ENCODE measurements around the gene SMG1.
"Not testable (repeated sequence)": the region's sequence is repeated elsewhere in the genome, so short reads cannot be mapped to it uniquely, and the experiment has no call there.

Gene SMG1

DNA sequence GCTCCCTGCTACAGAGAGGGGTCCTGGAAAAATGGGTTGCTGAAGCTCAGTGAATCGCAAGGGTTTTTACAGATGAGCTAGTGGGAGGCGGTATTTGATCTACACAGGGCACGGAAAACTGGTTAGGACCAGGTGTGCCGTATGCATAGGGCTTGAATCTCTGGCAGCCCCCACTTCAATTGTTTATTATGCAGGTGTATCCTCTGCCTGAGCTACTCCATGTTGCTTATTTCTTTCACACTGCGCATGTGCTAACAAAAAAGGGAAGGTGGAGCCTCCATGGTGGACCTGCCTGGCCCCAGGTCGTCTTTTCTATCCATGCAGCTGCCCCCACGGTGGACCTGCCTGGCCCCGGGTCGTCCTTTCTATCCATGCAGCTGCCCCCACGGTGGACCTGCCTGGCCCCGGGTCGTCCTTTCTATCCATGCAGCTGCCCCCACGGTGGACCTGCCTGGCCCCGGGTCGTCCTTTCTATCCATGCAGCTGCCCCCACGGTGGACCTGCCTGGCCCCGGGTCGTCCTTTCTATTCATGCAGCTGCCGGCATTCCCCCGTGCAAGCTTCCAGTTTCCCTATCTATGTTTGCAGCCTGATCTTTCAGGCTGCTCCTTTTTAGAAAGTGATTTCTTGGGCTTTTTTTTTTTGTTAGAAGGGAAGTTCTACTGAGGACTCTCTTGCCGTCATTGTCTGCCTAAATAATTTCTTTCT, 29.8 kb upstream of the SMG1 start:
- DNase-seq = peak in 1 of 3 donors; percentile 9
- H3K27me3 ChIP-seq (replicated peaks; ENCODE audit: control insufficient read depth, insufficient read depth, low read length, poor library complexity, severe bottlenecking); H3K9me3 ChIP-seq (ENCODE audit: control insufficient read depth, low read length); H3K27ac ChIP-seq (ENCODE audit: insufficient read depth, low read length, poor library complexity, severe bottlenecking); H3K36me3 ChIP-seq (ENCODE audit: control insufficient read depth, insufficient read depth, low read length); H3K4me1 ChIP-seq (ENCODE audit: control insufficient read depth, insufficient read depth, low read length, poor library complexity, severe bottlenecking): not testable (repeated sequence)
- peak overlapping the region; percentile 29 for H3K4me3 ChIP-seq (ENCODE audit: insufficient read depth, low read depth, low read length, poor library complexity, severe bottlenecking)

DNA sequence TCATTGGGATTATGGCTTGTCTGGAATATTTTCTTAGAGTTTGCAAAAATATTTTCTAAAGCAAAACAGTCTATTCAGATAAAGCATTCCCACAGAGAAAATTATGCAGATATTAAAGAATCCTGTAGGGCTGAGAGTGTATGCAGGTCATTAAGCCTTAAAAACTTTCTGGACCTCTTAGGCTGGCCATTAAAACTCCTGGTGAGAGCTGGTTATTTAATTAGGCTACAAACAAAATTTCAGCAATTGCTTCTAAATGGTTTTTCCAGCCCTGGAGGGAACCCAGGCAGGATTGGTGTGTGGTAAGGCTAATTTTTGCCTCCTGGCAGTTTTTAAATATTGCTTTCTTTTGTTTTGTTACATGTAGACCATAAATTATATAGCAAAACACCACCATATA, 27.3 kb upstream of the SMG1 start:
- no peak for DNase-seq
- no peaks in the 10 kb centered on the region for H3K36me3 ChIP-seq (ENCODE audit: control insufficient read depth, insufficient read depth, low read length)
- H3K4me1 ChIP-seq (ENCODE audit: control insufficient read depth, insufficient read depth, low read length, poor library complexity, severe bottlenecking) = peaks cover 4% of the 10 kb centered on the region
- H3K27ac ChIP-seq (ENCODE audit: insufficient read depth, low read length, poor library complexity, severe bottlenecking) = no peak overlapping the region
- no peak overlapping the region for H3K4me3 ChIP-seq (ENCODE audit: insufficient read depth, low read depth, low read length, poor library complexity, severe bottlenecking)
- no peaks in the 10 kb centered on the region for H3K9me3 ChIP-seq (ENCODE audit: control insufficient read depth, low read length)
- no peaks in the 10 kb centered on the region for H3K27me3 ChIP-seq (replicated peaks; ENCODE audit: control insufficient read depth, insufficient read depth, low read length, poor library complexity, severe bottlenecking)

DNA sequence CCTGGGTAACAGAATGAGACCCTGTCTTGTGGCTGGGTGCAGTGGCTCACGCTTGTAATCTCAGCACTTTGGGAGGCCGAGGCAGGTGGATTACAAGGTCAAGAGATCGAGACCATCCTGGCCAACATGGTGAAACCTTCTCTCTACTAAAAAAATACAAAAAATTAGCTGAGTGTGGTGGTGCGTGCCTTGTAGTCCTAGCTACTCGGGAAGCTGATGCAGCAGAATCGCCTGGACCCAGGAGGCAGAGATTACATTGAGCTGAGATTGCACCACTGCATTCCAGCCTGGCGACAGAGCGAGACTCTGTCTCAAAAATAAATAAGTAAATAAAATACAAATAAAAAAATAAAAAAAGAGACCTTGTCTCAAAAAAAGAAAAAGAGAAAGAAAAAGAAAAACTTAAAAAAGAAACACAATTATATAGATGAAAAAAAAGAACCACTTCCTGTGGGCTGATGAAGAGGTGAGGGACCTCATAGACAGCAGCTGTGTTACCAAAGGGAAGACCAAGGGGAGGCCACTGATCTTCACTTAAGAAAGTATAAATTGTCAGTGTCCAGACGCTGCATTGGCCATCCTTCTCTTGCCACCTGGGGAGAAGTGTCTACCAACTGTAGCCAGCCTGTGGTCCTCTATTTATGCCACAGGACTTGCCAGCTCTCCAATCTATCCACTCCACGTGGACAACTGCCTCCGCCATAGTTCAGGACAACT, 24.4 kb upstream of the SMG1 start:
- Histone ChIP-seq H3K27ac (ENCODE audit: insufficient read depth, low read length, poor library complexity, severe bottlenecking) (no peak overlapping the region), H3K4me3 (ENCODE audit: insufficient read depth, low read depth, low read length, poor library complexity, severe bottlenecking) (no peak overlapping the region), H3K36me3 (ENCODE audit: control insufficient read depth, insufficient read depth, low read length) (no peaks in the 10 kb centered on the region), H3K27me3 (replicated peaks; ENCODE audit: control insufficient read depth, insufficient read depth, low read length, poor library complexity, severe bottlenecking) (no peaks in the 10 kb centered on the region), H3K9me3 (ENCODE audit: control insufficient read depth, low read length) (no peaks in the 10 kb centered on the region), H3K4me1 (ENCODE audit: control insufficient read depth, insufficient read depth, low read length, poor library complexity, severe bottlenecking) (peaks cover 10% of the 10 kb centered on the region)
- no peak for DNase-seq

DNA sequence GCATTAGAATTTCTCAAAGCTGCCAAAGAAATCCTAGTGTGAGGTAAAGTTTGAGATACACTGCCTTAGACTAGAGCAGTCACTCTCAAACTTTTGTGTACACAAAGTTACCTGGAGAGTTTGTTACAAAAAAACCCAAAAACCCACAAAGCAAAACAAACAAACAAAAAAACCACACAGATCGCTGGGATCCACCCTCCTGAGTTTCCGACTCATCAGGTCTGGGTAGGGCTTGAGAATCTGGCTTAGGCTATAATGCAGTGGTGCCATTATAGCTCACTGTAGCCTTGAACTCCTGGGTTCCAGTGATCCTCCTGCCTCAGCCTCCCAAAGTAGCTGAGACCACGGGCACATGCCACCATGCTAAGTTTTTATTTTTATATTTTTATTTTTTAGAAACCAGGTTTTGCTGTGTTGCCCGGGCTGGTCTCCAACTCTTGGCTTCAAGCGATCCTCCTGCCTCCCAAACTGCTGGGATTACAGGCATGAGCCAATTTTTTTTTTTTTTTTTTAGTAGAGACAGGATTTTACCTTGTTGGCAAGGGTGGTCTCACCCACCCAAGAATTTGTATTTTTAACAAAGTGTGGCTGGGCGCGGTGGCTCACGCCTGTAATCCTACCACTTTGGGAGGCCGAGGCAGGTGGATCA, 22.3 kb upstream of the SMG1 start:
- no peaks in the 10 kb centered on the region for H3K36me3 ChIP-seq (ENCODE audit: control insufficient read depth, insufficient read depth, low read length)
- DNase-seq = no peak
- no peak overlapping the region for H3K27ac ChIP-seq (ENCODE audit: insufficient read depth, low read length, poor library complexity, severe bottlenecking)
- no peaks in the 10 kb centered on the region for H3K9me3 ChIP-seq (ENCODE audit: control insufficient read depth, low read length)
- H3K4me1 ChIP-seq (ENCODE audit: control insufficient read depth, insufficient read depth, low read length, poor library complexity, severe bottlenecking) = peaks cover 10% of the 10 kb centered on the region
- H3K27me3 ChIP-seq (replicated peaks; ENCODE audit: control insufficient read depth, insufficient read depth, low read length, poor library complexity, severe bottlenecking) = no peaks in the 10 kb centered on the region
- H3K4me3 ChIP-seq (ENCODE audit: insufficient read depth, low read depth, low read length, poor library complexity, severe bottlenecking) = no peak overlapping the region

DNA sequence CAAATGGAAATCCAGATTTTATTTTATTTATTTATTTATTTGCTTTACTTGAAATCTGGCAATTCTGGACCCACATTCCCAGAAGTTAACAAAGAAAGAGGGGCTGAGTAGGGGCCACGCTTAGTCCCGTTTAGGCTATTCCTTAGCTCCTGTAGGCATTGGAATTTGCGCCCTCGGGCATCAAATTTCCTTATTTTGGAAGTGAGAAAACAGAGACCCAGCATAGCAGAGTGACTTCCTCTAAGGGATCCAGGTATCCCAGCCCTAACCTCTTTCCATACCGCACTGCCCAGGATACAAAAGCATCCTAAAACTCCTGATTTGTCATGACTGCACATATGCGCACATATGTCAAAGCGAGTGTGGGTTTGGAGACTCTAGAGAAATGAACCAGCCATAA, 19.0 kb upstream of the SMG1 start:
- peaks cover 5% of the 10 kb centered on the region for H3K4me1 ChIP-seq (ENCODE audit: control insufficient read depth, insufficient read depth, low read length, poor library complexity, severe bottlenecking)
- H3K9me3 ChIP-seq (ENCODE audit: control insufficient read depth, low read length) = no peaks in the 10 kb centered on the region
- no peak for DNase-seq
- H3K4me3 ChIP-seq (ENCODE audit: insufficient read depth, low read depth, low read length, poor library complexity, severe bottlenecking) = no peak overlapping the region
- no peaks in the 10 kb centered on the region for H3K27me3 ChIP-seq (replicated peaks; ENCODE audit: control insufficient read depth, insufficient read depth, low read length, poor library complexity, severe bottlenecking)
- H3K27ac ChIP-seq (ENCODE audit: insufficient read depth, low read length, poor library complexity, severe bottlenecking) = no peak overlapping the region
- H3K36me3 ChIP-seq (ENCODE audit: control insufficient read depth, insufficient read depth, low read length) = no peaks in the 10 kb centered on the region

DNA sequence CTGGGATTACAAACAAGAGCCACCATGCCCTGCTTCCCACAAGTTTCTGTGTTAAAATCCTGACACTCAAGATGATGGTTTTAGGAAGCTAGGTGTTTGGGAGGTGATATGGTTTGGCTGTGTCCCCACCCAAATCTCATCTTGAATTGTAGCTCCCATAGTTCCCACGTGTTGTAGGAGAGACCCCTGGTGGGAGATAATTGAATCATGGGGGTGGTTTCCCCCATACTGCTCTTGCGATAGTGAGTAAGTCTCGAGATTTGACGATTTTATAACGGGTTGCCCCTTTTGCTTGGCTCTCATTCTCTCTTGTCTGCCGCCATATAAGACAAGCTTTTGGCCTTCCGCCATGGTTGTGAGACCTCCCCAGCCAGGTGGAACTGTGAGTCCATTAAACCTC, 17.2 kb upstream of the SMG1 start:
- DNase-seq = no peak

DNA sequence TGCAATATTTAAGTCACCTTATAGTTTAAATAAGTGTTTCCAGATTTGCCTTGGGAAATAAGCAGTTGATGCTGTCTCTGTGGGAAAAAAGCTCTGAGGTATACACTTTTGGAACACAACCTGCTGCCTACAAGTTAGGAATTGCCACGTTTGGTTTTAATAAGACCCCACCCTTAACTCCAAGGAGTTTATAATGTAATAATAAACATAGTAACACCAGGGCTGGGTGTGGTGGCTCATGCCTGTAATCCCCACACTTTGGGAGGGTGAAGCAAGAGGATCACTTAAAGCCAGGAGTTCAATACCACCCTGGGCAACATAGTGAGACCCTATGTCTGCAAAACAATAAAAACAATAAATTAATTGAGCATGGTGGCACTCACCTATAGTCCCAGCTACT, 15.9 kb upstream of the SMG1 start:
- H3K27me3 ChIP-seq (replicated peaks; ENCODE audit: control insufficient read depth, insufficient read depth, low read length, poor library complexity, severe bottlenecking) = no peaks in the 10 kb centered on the region
- H3K27ac ChIP-seq (ENCODE audit: insufficient read depth, low read length, poor library complexity, severe bottlenecking) = no peak overlapping the region
- H3K4me3 ChIP-seq (ENCODE audit: insufficient read depth, low read depth, low read length, poor library complexity, severe bottlenecking) = no peak overlapping the region
- H3K4me1 ChIP-seq (ENCODE audit: control insufficient read depth, insufficient read depth, low read length, poor library complexity, severe bottlenecking) = peaks cover 5% of the 10 kb centered on the region
- H3K9me3 ChIP-seq (ENCODE audit: control insufficient read depth, low read length) = no peaks in the 10 kb centered on the region
- H3K36me3 ChIP-seq (ENCODE audit: control insufficient read depth, insufficient read depth, low read length) = no peaks in the 10 kb centered on the region
- DNase-seq = no peak

More for the DNA sequence above, 17.2 kb upstream of the SMG1 start:
- Histone ChIP-seq H3K36me3 (ENCODE audit: control insufficient read depth, insufficient read depth, low read length) (no peaks in the 10 kb centered on the region), H3K27ac (ENCODE audit: insufficient read depth, low read length, poor library complexity, severe bottlenecking) (no peak overlapping the region), H3K4me1 (ENCODE audit: control insufficient read depth, insufficient read depth, low read length, poor library complexity, severe bottlenecking) (peaks cover 5% of the 10 kb centered on the region), H3K9me3 (ENCODE audit: control insufficient read depth, low read length) (no peaks in the 10 kb centered on the region), H3K4me3 (ENCODE audit: insufficient read depth, low read depth, low read length, poor library complexity, severe bottlenecking) (no peak overlapping the region), H3K27me3 (replicated peaks; ENCODE audit: control insufficient read depth, insufficient read depth, low read length, poor library complexity, severe bottlenecking) (no peaks in the 10 kb centered on the region)

DNA sequence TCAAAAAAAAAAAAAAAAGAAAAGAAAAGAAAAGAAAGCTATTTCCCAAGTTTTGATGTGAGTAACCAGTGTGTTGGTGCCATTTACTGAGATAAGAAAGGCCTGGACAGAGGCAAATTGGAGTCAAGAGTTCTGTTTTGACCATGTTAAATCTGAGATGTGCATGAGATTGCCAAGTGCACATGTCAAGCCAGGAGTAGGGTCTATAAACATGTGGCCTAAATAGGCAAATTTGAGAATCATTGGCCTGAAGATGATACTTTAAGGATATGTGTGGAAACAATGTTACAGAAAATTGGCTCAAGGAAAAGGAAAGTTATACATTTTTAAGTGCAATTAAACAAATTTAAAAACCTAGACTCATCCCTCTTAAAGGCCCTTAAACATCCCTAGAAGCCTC, 15.3 kb upstream of the SMG1 start:
- Histone ChIP-seq H3K9me3 (ENCODE audit: control insufficient read depth, low read length) (no peaks in the 10 kb centered on the region), H3K27ac (ENCODE audit: insufficient read depth, low read length, poor library complexity, severe bottlenecking) (no peak overlapping the region), H3K4me3 (ENCODE audit: insufficient read depth, low read depth, low read length, poor library complexity, severe bottlenecking) (no peak overlapping the region), H3K36me3 (ENCODE audit: control insufficient read depth, insufficient read depth, low read length) (no peaks in the 10 kb centered on the region), H3K4me1 (ENCODE audit: control insufficient read depth, insufficient read depth, low read length, poor library complexity, severe bottlenecking) (peaks cover 3% of the 10 kb centered on the region), H3K27me3 (replicated peaks; ENCODE audit: control insufficient read depth, insufficient read depth, low read length, poor library complexity, severe bottlenecking) (no peaks in the 10 kb centered on the region)
- no peak for DNase-seq

DNA sequence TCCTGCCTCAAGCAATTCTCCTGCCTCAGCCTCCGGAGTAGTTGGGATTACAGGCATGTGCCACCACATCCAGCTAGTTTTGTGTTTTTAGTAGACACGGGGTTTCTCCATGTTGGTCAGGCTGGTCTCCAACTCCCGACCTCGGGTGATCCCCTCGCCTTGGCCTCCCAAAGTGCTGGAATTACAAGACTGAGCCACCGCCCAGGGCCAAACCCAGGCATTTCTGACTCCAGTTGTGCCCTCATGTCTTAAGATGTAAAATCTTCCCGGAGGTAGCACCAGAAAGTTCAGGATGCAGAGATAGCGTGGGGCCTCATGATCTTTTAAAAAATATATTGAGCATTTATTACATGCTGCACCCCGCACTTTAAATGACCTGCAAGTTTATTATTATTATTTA, 12.8 kb upstream of the SMG1 start:
- H3K36me3 ChIP-seq (ENCODE audit: control insufficient read depth, insufficient read depth, low read length) = no peaks in the 10 kb centered on the region
- H3K4me3 ChIP-seq (ENCODE audit: insufficient read depth, low read depth, low read length, poor library complexity, severe bottlenecking) = no peak overlapping the region
- no peak overlapping the region for H3K27ac ChIP-seq (ENCODE audit: insufficient read depth, low read length, poor library complexity, severe bottlenecking)
- DNase-seq = no peak
- no peaks in the 10 kb centered on the region for H3K4me1 ChIP-seq (ENCODE audit: control insufficient read depth, insufficient read depth, low read length, poor library complexity, severe bottlenecking)
- no peaks in the 10 kb centered on the region for H3K27me3 ChIP-seq (replicated peaks; ENCODE audit: control insufficient read depth, insufficient read depth, low read length, poor library complexity, severe bottlenecking)
- no peaks in the 10 kb centered on the region for H3K9me3 ChIP-seq (ENCODE audit: control insufficient read depth, low read length)

DNA sequence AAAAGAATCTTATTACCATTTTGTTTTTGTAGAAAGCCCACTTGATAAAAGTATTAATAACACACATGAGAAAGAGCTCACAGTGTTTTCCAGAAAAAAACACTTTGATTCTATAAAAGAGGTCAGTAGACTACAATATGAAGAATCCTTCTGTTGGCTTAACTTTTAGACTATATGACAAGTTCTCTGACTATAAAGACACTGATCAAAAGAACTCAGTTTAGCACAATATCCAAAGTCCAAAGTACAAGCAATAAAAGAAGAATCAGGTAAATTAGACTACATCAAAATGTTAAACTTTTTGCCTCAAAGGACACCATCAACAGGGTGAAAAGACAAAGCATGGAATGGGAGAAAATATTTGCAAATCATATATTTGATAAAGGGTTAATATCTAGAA, 11.2 kb upstream of the SMG1 start:
- no peak for DNase-seq
- no peaks in the 10 kb centered on the region for H3K4me1 ChIP-seq (ENCODE audit: control insufficient read depth, insufficient read depth, low read length, poor library complexity, severe bottlenecking)
- no peaks in the 10 kb centered on the region for H3K9me3 ChIP-seq (ENCODE audit: control insufficient read depth, low read length)
- H3K4me3 ChIP-seq (ENCODE audit: insufficient read depth, low read depth, low read length, poor library complexity, severe bottlenecking) = no peak overlapping the region
- no peak overlapping the region for H3K27ac ChIP-seq (ENCODE audit: insufficient read depth, low read length, poor library complexity, severe bottlenecking)
- H3K36me3 ChIP-seq (ENCODE audit: control insufficient read depth, insufficient read depth, low read length) = no peaks in the 10 kb centered on the region
- no peaks in the 10 kb centered on the region for H3K27me3 ChIP-seq (replicated peaks; ENCODE audit: control insufficient read depth, insufficient read depth, low read length, poor library complexity, severe bottlenecking)
